ENCODE measurements around the gene SNRPB2.
A peak's percentile ranks its signal among the peaks of the same experiment; 100 is the strongest.

The SNRPB2 gene

GRCh38 chr20:16729565-16730460, at the start of gene SNRPB2:
TSS of gene SNRPB2 (plus strand) at chr20:16730026. CDS start at chr20:16731703, 1,677 bp downstream.
- DNase-seq (ENCODE audit: low read depth, low spot score) = peak; percentile 83

GRCh38 chr20:16684416-16684815, 45.4 kb upstream of the SNRPB2 start:
- DNase-seq (ENCODE audit: low read depth, low spot score) = no peak

GRCh38 chr20:16689906-16690305, 39.9 kb upstream of the SNRPB2 start:
- no peak for DNase-seq (ENCODE audit: low read depth, low spot score)

GRCh38 chr20:16691381-16691780, 38.4 kb upstream of the SNRPB2 start:
- DNase-seq (ENCODE audit: low read depth, low spot score) = no peak

- DNase-seq (ENCODE audit: low read depth, low spot score) = no peak
Observed at GRCh38 chr20:16692009-16692408, 37.8 kb upstream of the SNRPB2 start.

- DNase-seq (ENCODE audit: low read depth, low spot score) = no peak
Observed at GRCh38 chr20:16692442-16692841, 37.4 kb upstream of the SNRPB2 start.

GRCh38 chr20:16693278-16693677, 36.5 kb upstream of the SNRPB2 start:
- no peak for DNase-seq (ENCODE audit: low read depth, low spot score)

GRCh38 chr20:16694161-16694560, 35.7 kb upstream of the SNRPB2 start:
- no peak for DNase-seq (ENCODE audit: low read depth, low spot score)

GRCh38 chr20:16695628-16696027, 34.2 kb upstream of the SNRPB2 start:
- DNase-seq (ENCODE audit: low read depth, low spot score) = no peak

GRCh38 chr20:16699293-16699692, 30.5 kb upstream of the SNRPB2 start:
- DNase-seq (ENCODE audit: low read depth, low spot score) = no peak

GRCh38 chr20:16701296-16701695, 28.5 kb upstream of the SNRPB2 start:
- DNase-seq (ENCODE audit: low read depth, low spot score) = no peak

GRCh38 chr20:16703570-16703969, 26.3 kb upstream of the SNRPB2 start:
- DNase-seq (ENCODE audit: low read depth, low spot score) = no peak

- DNase-seq (ENCODE audit: low read depth, low spot score) = no peak
Observed at GRCh38 chr20:16707674-16708073, 22.2 kb upstream of the SNRPB2 start.

GRCh38 chr20:16708602-16709001, 21.2 kb upstream of the SNRPB2 start:
- no peak for DNase-seq (ENCODE audit: low read depth, low spot score)

- DNase-seq (ENCODE audit: low read depth, low spot score) = no peak
Observed at GRCh38 chr20:16709017-16709416, 20.8 kb upstream of the SNRPB2 start.

- no peak for DNase-seq (ENCODE audit: low read depth, low spot score)
Observed at GRCh38 chr20:16710781-16711180, 19.0 kb upstream of the SNRPB2 start.

- no peak for DNase-seq (ENCODE audit: low read depth, low spot score)
Observed at GRCh38 chr20:16711661-16712258, 18.1 kb upstream of the SNRPB2 start.

- no peak for DNase-seq (ENCODE audit: low read depth, low spot score)
Observed at GRCh38 chr20:16712511-16712947, 17.3 kb upstream of the SNRPB2 start.

- DNase-seq (ENCODE audit: low read depth, low spot score) = no peak
Observed at GRCh38 chr20:16713066-16713465, 16.8 kb upstream of the SNRPB2 start.

GRCh38 chr20:16714242-16714641, 15.6 kb upstream of the SNRPB2 start:
- DNase-seq (ENCODE audit: low read depth, low spot score) = no peak

- DNase-seq (ENCODE audit: low read depth, low spot score) = no peak
Observed at GRCh38 chr20:16714751-16715150, 15.1 kb upstream of the SNRPB2 start.

GRCh38 chr20:16719421-16719820, 10.4 kb upstream of the SNRPB2 start:
- no peak for DNase-seq (ENCODE audit: low read depth, low spot score)

- no peak for DNase-seq (ENCODE audit: low read depth, low spot score)
Observed at GRCh38 chr20:16729080-16729479, 746 bp upstream of the SNRPB2 start.
